GM18499 (cell line): ENCODE measurements around the gene OR10R2.
"Not testable (repeated sequence)": the region's sequence is repeated elsewhere in the genome, so short reads cannot be mapped to it uniquely, and the experiment has no call there.

Experiments
- ATAC-seq: cut with Tn5 transposase; IDR thresholded peaks from one replicate; pipeline ENCODE4 v1.9.1; 2021; ENCODE audit warnings: moderate number of reproducible peaks; ENCODE audit not compliant: insufficient read depth, unreplicated experiment

Gene OR10R2

GRCh38 chr1:158471920-158472319 lies at the start of gene OR10R2:
Gene OR10R2, plus strand, starts transcription at chr1:158472220. Its CDS starts 106 bp downstream, at chr1:158472326.
- ATAC-seq: no peak

DNA sequence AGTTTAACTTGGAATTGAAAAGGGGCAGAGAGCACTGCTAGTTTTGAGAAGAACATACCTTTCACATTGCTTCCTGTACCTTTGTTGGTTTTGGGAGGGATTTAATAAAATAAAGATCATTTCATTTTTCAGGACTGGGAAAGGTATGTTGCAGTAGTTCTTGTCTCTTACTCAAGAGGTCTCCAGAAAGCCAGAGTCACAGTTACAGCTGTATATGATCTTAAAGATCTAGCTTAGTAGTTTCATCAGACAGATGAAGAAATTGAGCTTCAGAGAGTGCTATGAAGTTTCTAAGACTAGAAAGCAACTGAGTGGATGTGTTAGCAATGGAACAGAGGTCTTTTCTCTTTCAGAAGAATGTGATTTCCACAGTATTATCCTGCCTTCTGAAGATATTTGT lies 47.0 kb upstream of the OR10R2 start:
- no peak for ATAC-seq

GRCh38 chr1:158426137-158426536 lies 45.9 kb upstream of the OR10R2 start, which contains the start of gene OR10K2:
Gene OR10K2, minus strand, starts transcription at chr1:158426237. Its CDS starts 5,371 bp downstream, at chr1:158420866.
- ATAC-seq: no peak

- ATAC-seq: not testable (repeated sequence)
These were observed 41.9 kb upstream of the OR10R2 start for GRCh38 chr1:158430163-158430562.

GRCh38 chr1:158434741-158435140 lies 37.3 kb upstream of the OR10R2 start:
- ATAC-seq: no peak

DNA sequence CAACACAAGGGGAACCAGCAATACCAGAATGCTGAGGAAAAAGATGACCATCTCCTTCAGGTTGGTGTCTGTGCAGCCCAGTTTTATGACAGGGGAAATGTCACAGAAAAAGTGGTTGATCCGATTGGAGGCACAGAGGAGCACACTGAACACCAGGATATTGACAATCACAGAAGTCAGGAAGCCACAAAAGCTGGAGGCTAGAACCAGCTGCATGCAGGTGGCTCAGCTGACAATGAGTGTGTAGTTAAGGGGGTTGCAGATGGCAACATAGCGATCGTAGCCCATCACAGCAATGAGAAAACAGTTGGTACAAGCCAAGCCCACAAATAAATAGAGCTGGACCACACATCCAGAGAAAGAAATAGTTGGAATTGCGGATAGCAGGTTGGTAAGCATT lies 26.6 kb upstream of the OR10R2 start:
- ATAC-seq: no peak

DNA sequence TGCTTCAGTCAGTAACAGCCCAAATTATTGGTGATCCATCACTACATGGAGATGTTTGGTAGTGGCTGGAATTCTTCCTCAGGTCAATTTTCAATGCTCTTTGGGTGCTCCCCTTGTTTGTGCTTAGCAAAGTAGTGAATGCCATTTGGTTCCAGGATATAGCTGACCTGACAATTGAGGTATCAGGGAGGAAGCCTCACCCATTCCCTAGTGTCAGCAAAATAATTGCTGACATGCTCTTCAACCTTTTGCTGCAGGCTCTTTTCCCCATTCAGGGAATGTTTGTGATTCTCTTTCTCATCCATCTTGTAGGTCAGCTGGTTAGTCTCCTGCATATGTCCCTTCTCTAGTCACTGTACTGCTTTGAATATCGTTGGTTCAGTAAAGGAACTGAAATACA lies 17.5 kb upstream of the OR10R2 start:
- ATAC-seq: no peak

DNA sequence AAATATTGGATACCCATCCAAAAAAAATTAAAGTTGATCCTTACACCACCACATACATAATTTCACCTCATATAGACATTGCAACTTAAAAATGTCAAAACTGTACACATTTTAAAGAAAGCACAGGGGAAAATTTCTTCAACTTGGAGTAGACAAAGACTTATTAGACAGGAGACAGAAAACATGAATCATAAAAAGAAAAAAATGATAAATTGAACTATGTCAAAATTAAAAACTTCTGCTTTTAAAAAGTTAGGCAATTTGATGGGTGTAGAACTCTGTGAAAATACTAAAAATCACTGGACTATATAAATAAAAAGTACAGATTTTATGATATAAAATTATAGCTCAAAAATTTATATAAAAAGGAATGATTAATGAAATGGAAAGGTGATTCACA lies 14.8 kb upstream of the OR10R2 start:
- no peak for ATAC-seq

DNA sequence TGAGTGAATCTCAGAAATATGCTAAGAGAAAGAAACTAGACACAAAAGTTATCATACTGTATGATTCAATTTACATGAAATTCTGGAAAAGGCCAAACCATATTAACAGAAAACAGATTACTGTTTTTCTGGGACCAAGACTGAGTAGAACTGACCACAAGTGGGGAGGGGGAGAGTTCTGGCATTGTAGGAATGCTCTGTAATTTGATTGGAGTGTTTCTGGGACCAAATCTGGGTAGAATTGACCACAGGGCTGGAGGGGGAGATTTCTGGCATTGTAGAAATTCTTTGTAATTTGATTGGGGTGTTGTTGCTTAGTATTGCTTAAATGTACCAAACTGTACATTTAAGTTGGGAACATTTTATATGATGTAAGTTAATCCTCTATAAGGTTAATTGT lies 13.8 kb upstream of the OR10R2 start:
- no peak for ATAC-seq

DNA sequence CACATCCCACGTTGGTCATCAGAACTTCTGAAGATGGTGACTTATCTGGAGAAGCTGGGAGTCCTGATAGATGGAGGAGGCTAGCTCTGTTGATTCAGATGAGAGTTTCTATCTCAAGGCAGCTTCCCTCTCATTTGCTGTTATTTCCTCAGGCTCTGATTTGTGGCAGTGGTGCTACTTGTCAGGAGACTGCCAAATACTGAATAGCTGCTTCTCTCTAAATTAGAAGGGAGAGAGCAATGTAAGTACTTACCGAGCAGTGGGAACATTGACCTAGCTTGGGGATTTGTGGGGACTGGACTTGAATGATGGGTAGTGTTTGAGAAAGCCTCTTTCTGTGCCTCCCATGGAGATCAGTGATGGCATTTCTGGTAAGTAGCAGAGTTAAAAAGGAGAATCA lies 10.5 kb upstream of the OR10R2 start, which contains the start of gene OR10K1:
TSS of gene OR10K1 (plus strand) at position 301 of the 400 bp plus-strand sequence. CDS start 3,728 bp downstream, outside the sequence.
- ATAC-seq: no peak

DNA sequence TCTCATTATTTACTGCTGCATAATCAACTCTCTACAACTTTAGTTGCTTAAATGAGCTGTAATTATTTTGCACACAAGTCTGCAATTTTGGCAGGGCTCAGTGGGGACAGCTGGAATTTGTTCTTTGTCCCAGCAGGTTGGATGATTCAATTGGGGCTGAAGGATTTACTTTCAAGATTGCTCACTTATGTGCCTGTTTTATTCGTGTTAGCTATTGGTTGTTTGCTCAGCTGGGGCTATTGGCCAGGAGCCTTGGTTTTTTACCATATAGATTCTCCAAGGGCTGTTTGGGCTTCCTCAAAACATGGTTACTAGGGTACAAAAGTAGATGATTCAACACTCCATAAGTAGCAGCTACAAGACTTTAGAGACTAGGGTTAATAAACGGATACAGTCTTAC lies 13.4 kb downstream of the OR10R2 start:
- no peak for ATAC-seq

- no peak for ATAC-seq
These were observed 19.3 kb downstream of the OR10R2 start for GRCh38 chr1:158491316-158491715.

- no peak for ATAC-seq
These were observed 21.0 kb downstream of the OR10R2 start for GRCh38 chr1:158493054-158493453.

GRCh38 chr1:158494796-158495195 lies 22.8 kb downstream of the OR10R2 start:
- no peak for ATAC-seq

DNA sequence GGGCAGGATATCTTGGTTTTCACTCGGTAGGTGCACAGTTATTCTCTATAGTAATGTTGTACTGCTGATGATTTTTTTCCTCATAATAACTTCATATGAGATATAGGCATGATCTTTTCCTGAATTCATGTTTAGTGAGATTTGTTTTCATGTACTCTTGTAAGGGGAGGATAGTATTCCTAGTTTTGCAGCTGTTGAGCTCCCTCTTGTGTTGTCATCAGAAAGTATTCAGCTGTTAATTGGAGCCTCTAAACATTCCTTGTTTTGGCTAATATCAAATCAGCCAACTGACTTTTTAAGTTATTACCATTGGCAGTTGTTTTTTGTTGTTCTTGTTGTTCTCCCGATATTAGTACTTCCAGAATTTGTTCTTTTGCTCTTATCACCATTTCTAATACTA lies 24.4 kb downstream of the OR10R2 start:
- no peak for ATAC-seq

DNA sequence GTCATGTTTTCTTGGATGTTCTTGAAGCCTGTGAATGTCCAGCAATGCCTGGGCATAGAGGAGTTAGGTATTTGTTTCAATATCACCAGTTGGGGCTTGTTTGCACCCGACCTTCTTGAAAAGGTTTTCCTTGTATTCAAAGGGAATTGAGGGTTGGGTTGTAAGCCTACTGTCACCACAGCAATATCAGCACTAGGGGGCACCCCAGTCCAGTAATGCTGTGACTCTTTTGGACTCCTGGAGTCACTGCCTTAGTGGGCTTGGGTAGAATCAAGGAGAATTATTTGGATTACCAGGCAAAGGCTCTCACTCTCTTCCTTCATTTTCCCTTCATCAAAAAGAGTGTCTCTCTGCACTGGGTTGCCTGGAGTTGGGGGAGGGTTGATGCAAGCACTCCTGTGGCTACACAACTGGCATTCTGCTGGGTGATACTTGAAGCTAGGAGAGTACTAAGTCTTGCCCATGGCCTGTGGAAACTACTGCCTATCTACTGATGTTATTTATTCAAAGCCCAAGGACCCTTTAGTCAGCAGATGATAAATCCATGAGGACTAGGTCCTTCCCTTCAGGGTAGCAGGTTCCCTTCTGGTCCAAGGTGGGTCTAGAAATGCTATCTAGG lies 34.5 kb downstream of the OR10R2 start:
- ATAC-seq: no peak

GRCh38 chr1:158507511-158507910 lies 35.5 kb downstream of the OR10R2 start:
- ATAC-seq: no peak

- ATAC-seq: no peak
These were observed 37.6 kb downstream of the OR10R2 start for GRCh38 chr1:158509471-158510156.

DNA sequence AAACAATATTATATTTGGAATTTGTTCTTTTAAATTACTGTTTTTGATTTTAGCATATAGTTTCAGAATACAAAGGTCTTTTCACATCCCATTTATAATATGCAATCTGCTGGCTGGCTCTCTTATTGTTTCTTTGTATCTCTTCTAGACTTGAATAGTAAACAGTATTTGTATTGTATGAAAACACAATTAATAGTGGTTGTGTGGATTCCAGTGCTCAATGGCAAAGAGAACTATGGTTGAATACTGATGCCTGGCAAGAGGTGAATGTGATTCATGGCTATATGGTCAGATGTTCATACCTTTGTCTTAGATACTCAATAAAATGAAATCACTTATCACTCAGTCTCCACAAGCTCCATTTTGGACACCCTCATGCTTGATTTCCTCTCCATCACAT lies 44.9 kb downstream of the OR10R2 start:
- ATAC-seq: no peak

DNA sequence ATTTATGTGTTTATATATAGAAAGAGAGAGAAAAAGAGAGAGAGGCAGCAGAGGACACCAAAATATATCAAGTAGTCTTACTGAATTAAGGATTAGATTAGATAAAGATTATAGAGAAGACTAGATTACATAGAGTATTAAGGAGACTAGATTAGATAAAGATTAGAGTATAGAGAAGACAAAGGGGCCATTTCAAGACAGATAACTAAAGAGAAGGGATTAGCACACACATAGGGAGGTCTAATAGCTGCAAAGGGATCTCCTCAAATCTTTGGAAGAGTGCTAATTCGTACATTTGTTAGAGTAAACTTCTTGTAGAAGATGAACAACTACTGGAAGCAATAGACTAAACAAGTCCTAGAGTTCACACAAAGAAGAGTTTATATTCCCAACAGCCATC lies 48.0 kb downstream of the OR10R2 start:
- ATAC-seq: no peak

DNA sequence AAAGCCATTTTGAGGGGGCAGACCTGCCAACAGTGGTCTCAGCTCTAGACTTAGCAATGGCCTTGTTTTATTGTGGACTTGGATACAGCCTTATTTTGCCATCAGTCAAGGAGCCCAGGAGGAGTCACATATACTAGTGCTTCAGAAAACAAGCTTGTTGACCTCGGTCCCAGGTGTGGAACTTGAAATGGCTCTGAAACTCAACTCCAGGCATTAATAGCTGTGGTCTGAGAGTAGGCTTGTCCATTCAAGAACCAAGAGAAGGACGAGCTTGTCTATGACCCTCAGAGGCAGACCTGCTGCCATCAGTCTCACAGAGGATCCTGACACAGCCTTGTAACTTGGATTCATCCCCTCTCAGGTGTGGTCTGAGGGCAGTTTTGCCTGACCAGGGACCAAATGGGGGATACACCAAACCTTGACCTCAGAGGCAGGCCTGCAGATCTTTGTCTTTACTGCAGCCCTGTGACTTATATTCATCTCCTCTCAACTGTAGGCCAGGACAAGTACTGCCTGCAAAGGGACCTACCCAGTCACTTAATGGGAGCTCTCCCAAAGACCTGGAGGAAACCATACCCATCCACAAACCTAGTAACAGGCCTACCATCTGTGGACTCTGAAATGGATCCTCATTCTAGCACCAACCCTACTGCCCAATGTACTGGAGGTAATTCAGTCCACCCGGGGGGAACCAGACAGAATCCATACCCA lies 49.1 kb downstream of the OR10R2 start:
- no peak for ATAC-seq
